Neuronal stem cell (in vitro differentiated cells): ENCODE measurements around the gene GRP.
"Not testable (repeated sequence)": the region's sequence is repeated elsewhere in the genome, so short reads cannot be mapped to it uniquely, and the experiment has no call there.

ENCODE experiments used
- DNase-seq: peaks from one replicate; pipeline ENCODE4 v3.0.0-alpha.2; 2013; ENCODE audit warnings: low spot score
- H2AFZ ChIP-seq: one replicate; pipeline ENCODE4 v1.6.1; 2013; ENCODE audit warnings: mild to moderate bottlenecking, low read length, inconsistent platforms
- H2AK5ac ChIP-seq: 2 replicates; pipeline ENCODE4 v1.6.1; 2013; ENCODE audit warnings: low read depth, mild to moderate bottlenecking, inconsistent platforms, low read length, moderate library complexity, mixed read lengths
- H2BK120ac ChIP-seq: 2 replicates; pipeline ENCODE4 v1.6.1; 2013; ENCODE audit warnings: low read depth, mild to moderate bottlenecking, inconsistent platforms, low read length, moderate library complexity, mixed read lengths
- H2BK12ac ChIP-seq: one replicate; pipeline ENCODE4 v1.6.1; 2013; ENCODE audit warnings: low read length, inconsistent platforms
- H2BK15ac ChIP-seq: 2 replicates; pipeline ENCODE4 v1.6.1; 2013; ENCODE audit warnings: mild to moderate bottlenecking, low read length, inconsistent platforms, mixed read lengths
- H2BK5ac ChIP-seq: one replicate; pipeline ENCODE4 v1.6.1; 2013; ENCODE audit warnings: inconsistent platforms, mild to moderate bottlenecking, low read length, moderate library complexity
- H3K14ac ChIP-seq: one replicate; pipeline ENCODE4 v1.6.1; 2013; ENCODE audit warnings: low read length, inconsistent platforms
- H3K18ac ChIP-seq: 2 replicates; pipeline ENCODE4 v1.6.1; 2013; ENCODE audit warnings: low read length, inconsistent platforms
- H3K23ac ChIP-seq: 2 replicates; pipeline ENCODE4 v1.6.1; 2013; ENCODE audit warnings: low read depth, mild to moderate bottlenecking, mixed read lengths, low read length, inconsistent platforms; ENCODE audit not compliant: poor library complexity
- H3K27ac ChIP-seq: replicated peaks from 3 replicates; pipeline ENCODE4 v1.5.1; 2013; ENCODE audit warnings: low read length, inconsistent platforms
- H3K27me3 ChIP-seq, 3 experiments: 2 replicates each; pipeline ENCODE4 v1.6.1; 2013; ENCODE audit warnings: low read length in 3 of 3, mild to moderate bottlenecking in 2 of 3, inconsistent platforms in 1 of 3, low read depth in 1 of 3, mixed read lengths in 1 of 3, moderate library complexity in 1 of 3; ENCODE audit not compliant: control insufficient read depth in 3 of 3, insufficient read depth in 3 of 3
- H3K36me3 ChIP-seq, 2 donors: replicated peaks in 1 of 2; 2 replicates each; pipeline ENCODE4 v1.6.1; 2013; ENCODE audit warnings: low read length in 2 of 2; ENCODE audit not compliant: control insufficient read depth in 2 of 2, insufficient read depth in 2 of 2
- H3K4ac ChIP-seq: 2 replicates; pipeline ENCODE4 v1.6.1; 2013; ENCODE audit warnings: inconsistent platforms, mild to moderate bottlenecking, low read length, moderate library complexity
- H3K4me1 ChIP-seq, 2 donors: 1 replicate in 1 of 2; 2 replicates in 1 of 2; pipeline ENCODE4 v1.6.1; 2013; ENCODE audit warnings: low read length in 2 of 2, low read depth in 1 of 2; ENCODE audit not compliant: control insufficient read depth in 2 of 2, insufficient read depth in 1 of 2
- H3K4me2 ChIP-seq: one replicate; pipeline ENCODE4 v1.6.1; 2013; ENCODE audit warnings: mild to moderate bottlenecking, low read length, inconsistent platforms; ENCODE audit not compliant: insufficient read depth, poor library complexity, severe bottlenecking
- H3K4me3 ChIP-seq, 2 donors: 2 replicates each; pipeline ENCODE4 v1.5.1; 2013; ENCODE audit warnings: low read length in 2 of 2, mild to moderate bottlenecking in 2 of 2, inconsistent platforms in 1 of 2, moderate library complexity in 1 of 2
- H3K79me1 ChIP-seq: one replicate; pipeline ENCODE4 v1.6.1; 2013; ENCODE audit warnings: low read depth, mild to moderate bottlenecking, inconsistent platforms, low read length, moderate library complexity
- H3K9ac ChIP-seq: one replicate; pipeline ENCODE4 v1.6.1; 2013; ENCODE audit warnings: mild to moderate bottlenecking, low read depth, low read length, inconsistent platforms; ENCODE audit not compliant: poor library complexity
- H3K9me3 ChIP-seq, 2 donors: replicated peaks in 1 of 2; 2 replicates each; pipeline versions ENCODE3 to v1.6.1; 2013; ENCODE audit warnings: low read length in 2 of 2, mild to moderate bottlenecking in 2 of 2, inconsistent platforms in 1 of 2, low read depth in 1 of 2, mixed read lengths in 1 of 2, moderate library complexity in 1 of 2; ENCODE audit not compliant: control insufficient read depth in 2 of 2, insufficient read depth in 1 of 2
- H4K8ac ChIP-seq: one replicate; pipeline ENCODE4 v1.6.1; 2013; ENCODE audit warnings: low read depth, mild to moderate bottlenecking, inconsistent platforms, low read length, moderate library complexity
- H4K91ac ChIP-seq: one replicate; pipeline ENCODE4 v1.6.1; 2013; ENCODE audit warnings: low read length, low read depth, mild to moderate bottlenecking, inconsistent platforms; ENCODE audit not compliant: poor library complexity
- WGBS, 2 donors: extraction: QIAGEN DNeasy Blood & Tissue Kit; methylation state at CpG; one replicate each; pipeline ENCODE4 v1.1.7; 2013; ENCODE audit warnings: missing lambda C conversion rate in 2 of 2, mixed read lengths in 1 of 2; ENCODE audit not compliant: insufficient read length in 2 of 2, insufficient replicate concordance in 1 of 2; ENCODE audit errors: extremely low coverage in 2 of 2; 5-methylcytosine and 5-hydroxymethylcytosine counted together

Gene GRP

DNA sequence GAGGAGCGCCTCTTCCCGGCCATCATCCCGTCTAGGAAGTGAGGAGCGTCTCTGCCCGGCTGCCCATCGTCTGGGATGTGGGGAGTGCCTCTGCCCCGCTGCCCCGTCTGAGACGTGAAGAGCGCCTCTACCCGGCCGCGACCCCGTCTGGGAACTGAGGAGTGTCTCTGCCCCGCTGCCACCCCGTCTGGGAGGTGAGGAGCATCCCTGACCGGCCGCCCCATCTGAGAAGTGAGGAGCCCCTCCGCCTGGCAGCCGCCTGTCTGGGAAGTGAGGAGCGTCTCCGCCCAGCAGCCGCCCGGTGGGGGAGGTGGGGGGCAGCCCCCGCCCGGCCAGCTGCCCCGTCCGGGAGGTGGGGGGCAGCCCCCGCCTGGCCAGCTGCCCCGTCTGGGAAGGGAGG lies 35.5 kb downstream of the GRP start:
- not testable (repeated sequence) for H3K4me1 ChIP-seq, H3K4me2 ChIP-seq, H2BK5ac ChIP-seq, H3K9me3 ChIP-seq, H2AFZ ChIP-seq, H2BK12ac ChIP-seq, H3K23ac ChIP-seq, H3K36me3 ChIP-seq, H3K79me1 ChIP-seq, H3K9ac ChIP-seq, H3K4ac ChIP-seq, H2BK120ac ChIP-seq, H3K27me3 ChIP-seq, H3K18ac ChIP-seq, H4K91ac ChIP-seq, H2BK15ac ChIP-seq, H3K14ac ChIP-seq, DNase-seq, H4K8ac ChIP-seq, H3K27ac ChIP-seq, H2AK5ac ChIP-seq, H3K4me3 ChIP-seq
- no CpG with 5 or more reads among the region's 30 CpGs for WGBS, 2 donors

DNA sequence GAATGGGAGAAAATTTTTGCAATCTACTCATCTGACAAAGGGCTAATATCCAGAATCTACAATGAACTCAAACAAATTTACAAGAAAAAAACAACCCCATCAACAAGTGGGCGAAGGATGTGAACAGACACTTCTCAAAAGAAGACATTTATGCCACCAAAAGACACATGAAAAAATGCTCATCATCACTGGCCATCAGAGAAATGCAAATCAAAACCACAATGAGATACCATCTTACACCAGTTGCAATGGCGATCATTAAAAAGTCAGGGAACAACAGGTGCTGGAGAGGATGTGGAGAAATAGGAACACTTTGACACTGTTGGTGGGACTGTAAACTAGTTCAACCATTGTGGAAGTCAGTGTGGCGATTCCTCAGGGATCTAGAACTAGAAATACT lies 41.9 kb downstream of the GRP start:
- peaks cover 0 to 16% of the 10 kb centered on the region in 2 donors for H3K4me1 ChIP-seq
- not testable (repeated sequence) for H3K23ac ChIP-seq, H2BK5ac ChIP-seq, H2BK12ac ChIP-seq, H3K14ac ChIP-seq, H2BK15ac ChIP-seq, H4K8ac ChIP-seq, H3K18ac ChIP-seq, H3K27ac ChIP-seq, DNase-seq, H3K79me1 ChIP-seq, H2BK120ac ChIP-seq, H3K9ac ChIP-seq, H2AFZ ChIP-seq, H4K91ac ChIP-seq, H2AK5ac ChIP-seq, H3K36me3 ChIP-seq, H3K4me2 ChIP-seq, H3K9me3 ChIP-seq, H3K4ac ChIP-seq, H3K4me3 ChIP-seq
- peaks cover 3 to 45% (median 34%) of the 10 kb centered on the region in 3 experiments for H3K27me3 ChIP-seq
- no CpG with 5 or more reads among the region's 3 CpGs for WGBS, 2 donors

DNA sequence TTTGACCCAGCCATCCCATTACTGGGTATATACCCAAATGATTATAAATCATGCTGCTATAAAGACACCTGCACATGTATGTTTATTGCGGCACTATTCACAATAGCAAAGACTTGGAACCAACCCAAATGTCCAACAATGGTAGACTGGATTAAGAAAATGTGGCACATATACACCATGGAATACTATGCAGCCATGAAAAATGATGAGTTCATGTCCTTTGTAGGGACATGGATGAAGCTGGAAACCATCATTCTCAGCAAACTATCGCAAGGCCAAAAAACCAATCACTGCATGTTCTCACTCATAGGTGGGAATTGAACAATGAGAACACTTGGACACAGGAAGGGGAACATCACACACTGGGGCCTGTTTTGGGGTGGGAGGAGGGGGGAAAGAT lies 42.3 kb downstream of the GRP start:
- H3K23ac ChIP-seq, H3K14ac ChIP-seq, H2AK5ac ChIP-seq, H3K9me3 ChIP-seq, H4K91ac ChIP-seq, H3K18ac ChIP-seq, H3K4me3 ChIP-seq, DNase-seq, H3K4me2 ChIP-seq, H2BK5ac ChIP-seq, H3K36me3 ChIP-seq, H2BK120ac ChIP-seq, H2AFZ ChIP-seq, H2BK12ac ChIP-seq, H4K8ac ChIP-seq, H3K9ac ChIP-seq, H3K4ac ChIP-seq, H3K27ac ChIP-seq, H2BK15ac ChIP-seq, H3K79me1 ChIP-seq: not testable (repeated sequence)
- no CpG with 5 or more reads among the region's 2 CpGs for WGBS, 2 donors
- Histone ChIP-seq H3K4me1 (peaks cover 0 to 16% of the 10 kb centered on the region in 2 donors), H3K27me3 (peaks cover 3 to 49% (median 38%) of the 10 kb centered on the region in 3 experiments)

DNA sequence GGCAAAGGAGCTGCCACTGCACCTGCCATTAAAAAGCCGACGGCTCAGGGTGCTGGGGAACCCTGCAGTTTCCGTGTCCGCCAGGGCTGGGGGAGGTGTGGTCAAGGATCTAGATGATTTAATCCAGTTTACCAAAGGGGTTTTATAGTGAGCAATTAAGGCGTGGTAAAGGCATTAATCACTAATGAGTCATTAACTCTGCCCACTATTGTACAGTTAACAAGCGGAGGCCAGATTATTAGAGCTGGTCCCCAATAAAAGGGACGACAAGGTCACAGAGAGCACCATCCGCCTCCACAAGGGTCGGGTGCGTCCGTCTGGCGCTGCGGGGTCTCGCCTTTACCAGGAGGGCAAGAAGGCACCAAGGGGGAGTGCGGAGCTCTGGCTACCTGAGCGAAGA lies 43.7 kb downstream of the GRP start:
- Histone ChIP-seq H3K9ac (no peak overlapping the region), H3K79me1 (no peaks in the 10 kb centered on the region), H3K27ac (no peak overlapping the region), H2BK15ac (no peak overlapping the region), H3K27me3 (peaks cover 3 to 63% (median 51%) of the 10 kb centered on the region in 3 experiments), H2AK5ac (no peak overlapping the region), H2BK12ac (no peak overlapping the region), H3K4me2 (no peak overlapping the region), H4K91ac (no peak overlapping the region), H3K4ac (no peak overlapping the region), H2BK5ac (no peak overlapping the region), H2AFZ (no peak overlapping the region), H3K14ac (no peak overlapping the region), H3K4me1 (peaks cover 0 to 16% of the 10 kb centered on the region in 2 donors), H3K4me3 (no peak overlapping the region), H2BK120ac (no peak overlapping the region), H3K23ac (no peak overlapping the region), H3K9me3 (peaks cover 9 to 22% of the 10 kb centered on the region in 2 donors), H3K18ac (peak overlapping the region; percentile 62), H4K8ac (no peak overlapping the region), H3K36me3 (peaks cover 0 to 16% of the 10 kb centered on the region in 2 donors)
- no peak for DNase-seq
- WGBS, 2 donors: no CpG with 5 or more reads among the region's 16 CpGs
